NOMO-1 treated with dmso at 0.1 percent for 144 hours (cell line): ENCODE results near the gene LHX6.

ENCODE experiments used
- DNase-seq: peaks from one replicate; lab custom pipeline; 2025; ENCODE audit not compliant: unreplicated experiment; lab: John Stamatoyannopoulos, UW

Gene LHX6

GRCh38 chr9:122158202-122158601 lies 70.6 kb downstream of the LHX6 start:
- no peak for DNase-seq

- no peak for DNase-seq
These were observed 73.0 kb downstream of the LHX6 start for GRCh38 chr9:122155796-122156195.
